HT-29 (cell line): Measurements from ENCODE around the gene ALDH3A2. TPM values are rescaled to one million over a fixed set of nuclear protein-coding genes. Genes with fewer than 3 reads are reported as not detected.

Source experiments
- small RNA-seq: library from RNA; depleted of rRNA; stranded (forward); fragments of <200 nt; gene quantifications from one replicate; pipeline ENCODE3, GENCODE V24; 2014
- total RNA-seq: library from RNA; depleted of rRNA; stranded (reverse); fragments of >200 nt; shearing (Covaris generic); gene quantifications from 2 replicates; pipeline ENCODE4 v1.2.3, GENCODE V29; 2014; rRNA removed

ALDH3A2 gene
- total RNA-seq, 1 experiment from 2014 or later, result 86.4 TPM

Small RNA genes within 50 kb of the gene (small RNA-seq; reads per million reads assigned to genes)
- gene NMTRQ-TTG12-1 (not detected), gene RF00322 (not detected)

Other genes with a start within 250 kb of the ALDH3A2 start
- gene RNF112, start 237.5 kb upstream of the ALDH3A2 start, total RNA-seq, result not detected in 2 replicates
- not detected in 2 replicates for gene SLC47A1, start 114.9 kb upstream of the ALDH3A2 start, total RNA-seq
- 0.05 TPM in 1 of 2 replicates, not detected in the other for gene SLC47A2, start 67.8 kb downstream of the ALDH3A2 start, total RNA-seq
- 20.0 and 37.7 TPM in 2 replicates for gene ALDH3A1, start 99.5 kb downstream of the ALDH3A2 start, total RNA-seq
- gene ULK2, start 219.2 kb downstream of the ALDH3A2 start, total RNA-seq, result 0.13 and 1.5 TPM in 2 replicates